HepG2 (cell line): ENCODE data around the gene EEF1A2. TPM values are rescaled to one million over a fixed set of nuclear protein-coding genes. Genes with fewer than 3 reads are reported as not detected.

Experiments used
- SOX13 ChIP-seq, 3 experiments: fragments of 450-650 bp in 1 of 3; sonication (generic) in 1 of 3; formaldehyde crosslinking in 1 of 3; IDR thresholded peaks in 2 of 3; conservative IDR thresholded peaks in 1 of 3; 2 replicates each; pipeline versions ENCODE4 v1.5.0 to v1.6.1; 2016 to 2020; ENCODE audit warnings: antibody characterized with exemption in 1 of 3, mild to moderate bottlenecking in 1 of 3, missing compliant biosample characterization in 1 of 3, missing genetic modification reagents in 1 of 3, moderate library complexity in 1 of 3
- ZNF557 ChIP-seq: sonication (generic); formaldehyde crosslinking; IDR thresholded peaks from 2 replicates; pipeline ENCODE4 v1.4.0; 2020; ENCODE audit warnings: missing genetic modification reagents
- polyA plus RNA-seq, 8 experiments: library from polyadenylated mRNA; depleted of rRNA in 3 of 8; stranded (reverse) in 7 of 8; unstranded in 1 of 8; fragments of >200 nt; fragmentation: Illumina TruSeq in 4 of 8; extraction: Trizol in 4 of 8; gene quantifications; 2 replicates each; pipeline versions ENCODE4 v1.2.1 to v1.2.3, GENCODE V29; 2011 to 2016; ENCODE audit warnings: low read depth in 4 of 8, missing spikeins in 1 of 8, mixed read lengths in 1 of 8; ENCODE audit not compliant: insufficient read depth in 1 of 8
- total RNA-seq, 5 experiments: library from RNA; depleted of rRNA; stranded (reverse); fragments of >200 nt; fragmentation: Illumina TruSeq; extraction: Trizol; gene quantifications; 2 replicates each; pipeline ENCODE4 v1.2.3, GENCODE V29; 2016; ENCODE audit warnings: low read depth in 1 of 5
- TF ChIP-seq, protein P1 (sequence below): sonication (generic); formaldehyde crosslinking; IDR thresholded peaks from 2 replicates; pipeline ENCODE4 v1.4.0; 2020; ENCODE audit warnings: missing genetic modification reagents

EEF1A2 gene
- total and polyA plus RNA-seq, 2 of the 13 experiments (the other 11 are each of a cell fraction or from before 2014, with no cell fraction given) = 0.44 to 0.87 TPM

DNA sequence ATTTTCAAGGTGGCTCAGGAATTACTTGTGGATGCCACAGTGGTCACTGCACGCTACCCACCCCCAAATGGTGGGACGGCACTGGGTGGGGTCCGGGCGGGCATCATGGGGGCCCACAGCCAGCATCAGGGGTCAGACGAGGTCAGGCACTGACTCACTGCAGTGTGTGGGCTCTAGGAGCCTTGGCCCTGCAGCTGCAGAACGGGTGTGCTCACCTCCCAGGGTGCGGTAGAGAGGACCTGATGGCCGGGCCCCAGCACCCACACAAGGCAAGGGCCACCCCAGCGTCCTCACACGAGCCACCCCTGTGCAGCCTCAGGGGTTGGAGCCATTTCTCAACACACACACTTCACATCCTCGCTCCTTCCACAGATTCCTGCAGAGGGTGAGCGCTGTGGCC is 60.8 kb downstream of the EEF1A2 start (continued):
- no peak for TF ChIP-seq SOX13 (IDR thresholded peaks at IDR 0.05)
- TF ChIP-seq SOX13 (CRISPR knock-in tag; conservative IDR thresholded peaks at IDR 0.05 in 1 of 2, IDR thresholded peaks at IDR 0.05 in 1 of 2) = no peak
- TF ChIP-seq ZNF557 (CRISPR knock-in tag) = no peak
- TF ChIP-seq, protein P1, sequence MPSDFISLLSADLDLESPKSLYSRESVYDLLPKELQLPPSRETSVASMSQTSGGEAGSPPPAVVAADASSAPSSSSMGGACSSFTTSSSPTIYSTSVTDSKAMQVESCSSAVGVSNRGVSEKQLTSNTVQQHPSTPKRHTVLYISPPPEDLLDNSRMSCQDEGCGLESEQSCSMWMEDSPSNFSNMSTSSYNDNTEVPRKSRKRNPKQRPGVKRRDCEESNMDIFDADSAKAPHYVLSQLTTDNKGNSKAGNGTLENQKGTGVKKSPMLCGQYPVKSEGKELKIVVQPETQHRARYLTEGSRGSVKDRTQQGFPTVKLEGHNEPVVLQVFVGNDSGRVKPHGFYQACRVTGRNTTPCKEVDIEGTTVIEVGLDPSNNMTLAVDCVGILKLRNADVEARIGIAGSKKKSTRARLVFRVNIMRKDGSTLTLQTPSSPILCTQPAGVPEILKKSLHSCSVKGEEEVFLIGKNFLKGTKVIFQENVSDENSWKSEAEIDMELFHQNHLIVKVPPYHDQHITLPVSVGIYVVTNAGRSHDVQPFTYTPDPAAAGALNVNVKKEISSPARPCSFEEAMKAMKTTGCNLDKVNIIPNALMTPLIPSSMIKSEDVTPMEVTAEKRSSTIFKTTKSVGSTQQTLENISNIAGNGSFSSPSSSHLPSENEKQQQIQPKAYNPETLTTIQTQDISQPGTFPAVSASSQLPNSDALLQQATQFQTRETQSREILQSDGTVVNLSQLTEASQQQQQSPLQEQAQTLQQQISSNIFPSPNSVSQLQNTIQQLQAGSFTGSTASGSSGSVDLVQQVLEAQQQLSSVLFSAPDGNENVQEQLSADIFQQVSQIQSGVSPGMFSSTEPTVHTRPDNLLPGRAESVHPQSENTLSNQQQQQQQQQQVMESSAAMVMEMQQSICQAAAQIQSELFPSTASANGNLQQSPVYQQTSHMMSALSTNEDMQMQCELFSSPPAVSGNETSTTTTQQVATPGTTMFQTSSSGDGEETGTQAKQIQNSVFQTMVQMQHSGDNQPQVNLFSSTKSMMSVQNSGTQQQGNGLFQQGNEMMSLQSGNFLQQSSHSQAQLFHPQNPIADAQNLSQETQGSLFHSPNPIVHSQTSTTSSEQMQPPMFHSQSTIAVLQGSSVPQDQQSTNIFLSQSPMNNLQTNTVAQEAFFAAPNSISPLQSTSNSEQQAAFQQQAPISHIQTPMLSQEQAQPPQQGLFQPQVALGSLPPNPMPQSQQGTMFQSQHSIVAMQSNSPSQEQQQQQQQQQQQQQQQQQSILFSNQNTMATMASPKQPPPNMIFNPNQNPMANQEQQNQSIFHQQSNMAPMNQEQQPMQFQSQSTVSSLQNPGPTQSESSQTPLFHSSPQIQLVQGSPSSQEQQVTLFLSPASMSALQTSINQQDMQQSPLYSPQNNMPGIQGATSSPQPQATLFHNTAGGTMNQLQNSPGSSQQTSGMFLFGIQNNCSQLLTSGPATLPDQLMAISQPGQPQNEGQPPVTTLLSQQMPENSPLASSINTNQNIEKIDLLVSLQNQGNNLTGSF (CRISPR knock-in tag) = no peak

Other genes with a start within 250 kb of the EEF1A2 start
- not detected in 2 replicates for gene NKAIN4, start 244.6 kb downstream of the EEF1A2 start, total RNA-seq (2016; rRNA removed; fragmentation: Illumina TruSeq; extraction: Trizol)
- gene NKAIN4, start 244.6 kb downstream of the EEF1A2 start, polyA plus RNA-seq (2011; rRNA removed) = not detected in 2 replicates
- gene ARFGAP1, start 226.3 kb downstream of the EEF1A2 start, total RNA-seq (2016; rRNA removed; fragmentation: Illumina TruSeq; extraction: Trizol) = 51.4 and 132 TPM in 2 replicates
- 132 and 173 TPM in 2 replicates for gene ARFGAP1, start 226.3 kb downstream of the EEF1A2 start, polyA plus RNA-seq (2011; rRNA removed)
- not detected in 2 replicates for gene COL20A1, start 205.9 kb downstream of the EEF1A2 start, total RNA-seq (2016; rRNA removed; fragmentation: Illumina TruSeq; extraction: Trizol)
- 0.03 TPM in 1 of 2 replicates, not detected in the other for gene COL20A1, start 205.9 kb downstream of the EEF1A2 start, polyA plus RNA-seq (2011; rRNA removed)
- not detected in 2 replicates for gene CHRNA4, start 137.7 kb downstream of the EEF1A2 start, total RNA-seq (2016; rRNA removed; fragmentation: Illumina TruSeq; extraction: Trizol)
- not detected in 2 replicates for gene CHRNA4, start 137.7 kb downstream of the EEF1A2 start, polyA plus RNA-seq (2011; rRNA removed)
- not detected in 2 replicates for gene KCNQ2, start 26.4 kb downstream of the EEF1A2 start, total RNA-seq (2016; rRNA removed; fragmentation: Illumina TruSeq; extraction: Trizol)
- not detected in 2 replicates for gene KCNQ2, start 26.4 kb downstream of the EEF1A2 start, polyA plus RNA-seq (2011; rRNA removed)
- 6.0 and 7.0 TPM in 2 replicates for gene PPDPF, start 21.7 kb upstream of the EEF1A2 start, total RNA-seq (2016; rRNA removed; fragmentation: Illumina TruSeq; extraction: Trizol)
- gene PPDPF, start 21.7 kb upstream of the EEF1A2 start, polyA plus RNA-seq (2011; rRNA removed) = 1.8 and 2.2 TPM in 2 replicates
- not detected in 2 replicates for gene PTK6, start 38.3 kb upstream of the EEF1A2 start, total RNA-seq (2016; rRNA removed; fragmentation: Illumina TruSeq; extraction: Trizol)
- 0.07 and 0.08 TPM in 2 replicates for gene PTK6, start 38.3 kb upstream of the EEF1A2 start, polyA plus RNA-seq (2011; rRNA removed)
- not detected in 2 replicates for gene SRMS, start 48.7 kb upstream of the EEF1A2 start, total RNA-seq (2016; rRNA removed; fragmentation: Illumina TruSeq; extraction: Trizol)
- 0.09 TPM in 1 of 2 replicates, not detected in the other for gene SRMS, start 48.7 kb upstream of the EEF1A2 start, polyA plus RNA-seq (2011; rRNA removed)
- not detected in 2 replicates for gene FNDC11, start 55.1 kb upstream of the EEF1A2 start, total RNA-seq (2016; rRNA removed; fragmentation: Illumina TruSeq; extraction: Trizol)
- 0.07 and 0.13 TPM in 2 replicates for gene FNDC11, start 55.1 kb upstream of the EEF1A2 start, polyA plus RNA-seq (2011; rRNA removed)
- 8.4 and 10.1 TPM in 2 replicates for gene HELZ2, start 75.2 kb upstream of the EEF1A2 start, total RNA-seq (2016; rRNA removed; fragmentation: Illumina TruSeq; extraction: Trizol)
- gene HELZ2, start 75.2 kb upstream of the EEF1A2 start, polyA plus RNA-seq (2011; rRNA removed) = 9.6 and 16.1 TPM in 2 replicates
- 11.6 and 12.4 TPM in 2 replicates for gene GMEB2, start 128.0 kb upstream of the EEF1A2 start, total RNA-seq (2016; rRNA removed; fragmentation: Illumina TruSeq; extraction: Trizol)
- gene GMEB2, start 128.0 kb upstream of the EEF1A2 start, polyA plus RNA-seq (2011; rRNA removed) = 10.6 and 11.5 TPM in 2 replicates
- 28.1 and 48.3 TPM in 2 replicates for gene STMN3, start 154.3 kb upstream of the EEF1A2 start, total RNA-seq (2016; rRNA removed; fragmentation: Illumina TruSeq; extraction: Trizol)
- gene STMN3, start 154.3 kb upstream of the EEF1A2 start, polyA plus RNA-seq (2011; rRNA removed) = 21.0 and 28.5 TPM in 2 replicates
- gene RTEL1, start 159.2 kb upstream of the EEF1A2 start, total RNA-seq (2016; rRNA removed; fragmentation: Illumina TruSeq; extraction: Trizol) = 10.9 and 21.8 TPM in 2 replicates
- gene RTEL1, start 159.2 kb upstream of the EEF1A2 start, polyA plus RNA-seq (2011; rRNA removed) = 29.5 and 36.4 TPM in 2 replicates
- gene TNFRSF6B, start 197.6 kb upstream of the EEF1A2 start, total RNA-seq (2016; rRNA removed; fragmentation: Illumina TruSeq; extraction: Trizol) = not detected in 2 replicates
- 0.24 and 0.86 TPM in 2 replicates for gene TNFRSF6B, start 197.6 kb upstream of the EEF1A2 start, polyA plus RNA-seq (2011; rRNA removed)
- gene ARFRP1, start 208.9 kb upstream of the EEF1A2 start, total RNA-seq (2016; rRNA removed; fragmentation: Illumina TruSeq; extraction: Trizol) = 33.7 and 51.1 TPM in 2 replicates
- 32.0 and 42.8 TPM in 2 replicates for gene ARFRP1, start 208.9 kb upstream of the EEF1A2 start, polyA plus RNA-seq (2011; rRNA removed)
- 40.2 and 41.9 TPM in 2 replicates for gene ZGPAT, start 209.0 kb upstream of the EEF1A2 start, total RNA-seq (2016; rRNA removed; fragmentation: Illumina TruSeq; extraction: Trizol)
- gene ZGPAT, start 209.0 kb upstream of the EEF1A2 start, polyA plus RNA-seq (2011; rRNA removed) = 23.0 and 32.8 TPM in 2 replicates
- gene LIME1, start 237.6 kb upstream of the EEF1A2 start, total RNA-seq (2016; rRNA removed; fragmentation: Illumina TruSeq; extraction: Trizol) = 51.5 and 61.5 TPM in 2 replicates
- gene LIME1, start 237.6 kb upstream of the EEF1A2 start, polyA plus RNA-seq (2011; rRNA removed) = 13.0 and 23.5 TPM in 2 replicates
- 47.4 and 91.4 TPM in 2 replicates for gene SLC2A4RG, start 240.7 kb upstream of the EEF1A2 start, total RNA-seq (2016; rRNA removed; fragmentation: Illumina TruSeq; extraction: Trizol)
- 95.9 and 105 TPM in 2 replicates for gene SLC2A4RG, start 240.7 kb upstream of the EEF1A2 start, polyA plus RNA-seq (2011; rRNA removed)